SH-SY5Y (cell line): Measurements from ENCODE around the gene FBXL7.

Source experiments
- GATA2 ChIP-seq: IDR thresholded peaks from 2 replicates; pipeline ENCODE4 v1.6.1; 2011; ENCODE audit warnings: mild to moderate bottlenecking, low read depth, low read length
- GATA3 ChIP-seq: IDR thresholded peaks from 2 replicates; pipeline ENCODE4 v1.6.1; 2011; ENCODE audit warnings: low read depth, mild to moderate bottlenecking, low read length, moderate library complexity

- no peak for TF ChIP-seq GATA2
- TF ChIP-seq GATA3, result no peak
Observed at GRCh38 chr5:15539951-15540350, 40.0 kb downstream of the FBXL7 start.
